Kidney tubule cell (primary cell): ENCODE measurements around the gene ZNF248.

Experiments
- DNase-seq: peaks from one replicate; pipeline ENCODE4 v3.0.0-alpha.2; 2018; ENCODE audit warnings: low spot score

ZNF248 gene

GRCh38 chr10:37821237-37821636, 36.2 kb downstream of the ZNF248 start:
- no peak for DNase-seq

DNA sequence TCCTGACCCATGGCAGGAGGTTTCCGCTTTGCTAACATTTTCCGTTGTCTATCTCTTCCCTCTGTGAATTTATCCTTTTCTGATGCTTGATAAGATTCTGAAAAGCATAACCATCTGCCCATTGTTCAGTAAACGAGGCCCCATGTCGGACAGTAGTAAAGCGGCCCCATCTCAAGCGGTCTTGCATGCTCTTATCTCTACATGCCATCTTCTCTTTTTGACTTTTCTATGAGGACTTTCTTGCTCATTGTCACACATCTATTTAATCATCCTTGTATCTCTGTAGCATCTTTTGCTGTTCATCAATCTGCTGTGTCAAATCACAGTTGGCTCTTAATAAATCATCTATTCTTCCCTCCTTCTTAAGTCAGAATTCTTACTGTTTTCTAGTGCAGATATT, 37.6 kb downstream of the ZNF248 start:
- no peak for DNase-seq

DNA sequence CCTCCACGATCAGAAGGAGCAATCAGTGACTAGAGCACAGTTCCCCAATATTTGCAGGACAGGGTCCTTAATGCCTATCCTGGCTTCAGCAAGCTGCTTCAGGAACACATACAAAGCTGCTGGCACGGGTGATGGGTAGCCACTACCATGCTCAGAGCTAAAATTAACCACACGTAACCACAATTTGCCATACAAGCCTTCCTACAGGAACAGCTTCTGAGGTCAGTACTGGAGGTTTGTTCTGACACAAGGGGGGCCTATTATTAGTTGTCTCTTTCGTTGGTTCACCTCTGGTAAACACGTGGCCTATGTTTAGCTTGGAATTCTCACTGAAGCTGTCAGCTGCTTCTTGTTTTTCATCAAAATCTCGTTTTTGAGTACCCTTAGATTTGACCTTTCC, 41.1 kb downstream of the ZNF248 start:
- DNase-seq = no peak

- no peak for DNase-seq
These were observed 43.6 kb downstream of the ZNF248 start for GRCh38 chr10:37813763-37814162.

GRCh38 chr10:37812290-37812689, 45.1 kb downstream of the ZNF248 start:
- DNase-seq = no peak

DNA sequence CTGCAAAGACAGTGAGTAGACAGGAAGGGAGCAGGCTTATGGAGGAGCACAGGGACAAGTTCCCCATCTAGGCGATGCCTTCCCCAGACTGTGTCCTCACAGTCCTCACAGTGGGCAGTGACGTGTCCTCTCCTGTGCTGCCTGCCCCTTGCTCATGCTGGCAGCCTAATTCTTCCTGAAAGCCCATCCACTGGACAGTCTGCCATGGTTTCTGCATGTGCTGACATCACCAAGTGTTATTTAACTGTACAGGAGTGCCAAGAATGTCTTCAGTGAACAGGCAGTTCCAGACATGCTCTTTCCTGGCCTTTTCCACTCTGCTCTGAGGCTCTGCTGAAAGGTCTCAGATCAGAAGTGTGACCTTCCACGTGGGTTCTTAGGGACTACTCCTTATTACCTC, 54.1 kb downstream of the ZNF248 start:
- DNase-seq = no peak

GRCh38 chr10:37801557-37801956, 55.9 kb downstream of the ZNF248 start:
- DNase-seq = no peak

DNA sequence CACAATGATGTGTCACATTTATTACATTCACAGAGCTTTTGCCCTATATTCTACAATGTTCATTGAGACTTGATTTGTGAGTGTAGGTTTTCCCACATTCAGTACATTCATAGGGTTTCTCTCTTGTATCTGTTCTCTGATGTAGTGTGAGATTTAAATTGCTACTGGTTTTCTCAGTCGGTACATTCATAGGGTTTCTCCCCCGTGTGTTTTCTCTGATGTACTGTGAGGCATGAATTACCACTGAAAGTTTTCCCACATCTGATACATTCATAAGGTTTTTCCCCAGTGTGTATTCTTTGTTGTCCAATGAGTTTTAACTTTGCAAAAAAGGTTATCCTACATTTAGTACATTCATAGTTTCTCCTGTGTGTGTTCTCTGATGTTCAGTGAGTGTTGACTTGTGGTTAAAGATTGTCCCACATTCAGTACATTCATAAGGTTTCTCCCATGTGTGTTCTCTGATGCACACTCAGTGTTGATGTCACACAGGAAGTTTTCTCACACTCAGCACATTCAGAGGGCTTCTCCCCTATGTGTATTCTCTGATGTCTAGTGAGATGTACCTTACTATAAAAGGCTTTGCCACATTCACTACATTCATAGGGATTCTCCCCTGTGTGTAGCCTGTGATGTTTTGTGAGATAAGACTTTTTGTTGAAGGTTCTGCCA, 63.0 kb downstream of the ZNF248 start:
- no peak for DNase-seq

- DNase-seq = no peak
These were observed 67.8 kb downstream of the ZNF248 start for GRCh38 chr10:37789590-37789989.

DNA sequence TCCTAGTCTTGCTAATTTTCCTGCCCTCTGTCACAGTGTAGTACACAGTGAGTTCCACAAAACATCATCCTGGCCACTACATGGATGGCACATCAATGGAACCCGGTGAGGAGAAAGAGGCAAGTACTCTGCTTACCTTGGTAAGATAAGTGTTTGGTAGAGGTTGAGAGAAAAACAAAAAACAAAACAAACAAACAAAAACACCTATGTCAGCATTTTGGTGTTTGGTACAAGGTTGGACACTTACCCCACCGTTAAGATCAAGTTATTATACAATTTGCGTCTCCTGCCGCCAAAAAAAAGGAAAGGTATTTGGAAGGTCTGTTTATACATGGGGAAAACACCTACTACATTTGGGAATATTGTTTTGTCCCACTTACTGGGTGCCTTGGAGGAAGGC, 72.7 kb downstream of the ZNF248 start:
- DNase-seq = no peak

GRCh38 chr10:37780536-37780935, 76.9 kb downstream of the ZNF248 start:
- DNase-seq = no peak

- no peak for DNase-seq
These were observed 80.4 kb downstream of the ZNF248 start for GRCh38 chr10:37777056-37777455.

DNA sequence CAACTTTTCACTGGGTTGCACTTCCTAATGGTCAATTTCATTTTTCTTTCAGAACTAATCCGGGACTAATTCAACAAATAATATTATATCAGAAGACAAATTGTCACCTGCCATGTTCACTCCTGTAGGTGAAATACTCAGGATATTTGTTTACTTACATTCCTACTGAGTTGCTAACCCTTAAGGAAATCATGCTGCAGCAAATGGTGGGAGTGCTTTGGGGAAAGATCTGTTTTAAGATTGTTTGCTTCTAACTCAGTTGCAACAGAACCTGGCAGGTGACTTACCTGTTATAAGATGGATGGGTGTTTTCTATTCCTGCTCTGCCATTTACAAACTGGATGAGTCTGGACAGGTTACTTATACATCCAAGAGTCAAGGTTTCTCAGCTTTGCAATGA, 81.8 kb downstream of the ZNF248 start:
- no peak for DNase-seq

- no peak for DNase-seq
These were observed 83.1 kb downstream of the ZNF248 start for GRCh38 chr10:37774351-37774750.

- DNase-seq = no peak
These were observed 92.2 kb downstream of the ZNF248 start for GRCh38 chr10:37765216-37765615.

- no peak for DNase-seq
These were observed 94.3 kb downstream of the ZNF248 start for GRCh38 chr10:37763132-37763531.

GRCh38 chr10:37762287-37762686, 95.1 kb downstream of the ZNF248 start:
- DNase-seq = no peak

GRCh38 chr10:37760817-37761216, 96.6 kb downstream of the ZNF248 start:
- DNase-seq = no peak

DNA sequence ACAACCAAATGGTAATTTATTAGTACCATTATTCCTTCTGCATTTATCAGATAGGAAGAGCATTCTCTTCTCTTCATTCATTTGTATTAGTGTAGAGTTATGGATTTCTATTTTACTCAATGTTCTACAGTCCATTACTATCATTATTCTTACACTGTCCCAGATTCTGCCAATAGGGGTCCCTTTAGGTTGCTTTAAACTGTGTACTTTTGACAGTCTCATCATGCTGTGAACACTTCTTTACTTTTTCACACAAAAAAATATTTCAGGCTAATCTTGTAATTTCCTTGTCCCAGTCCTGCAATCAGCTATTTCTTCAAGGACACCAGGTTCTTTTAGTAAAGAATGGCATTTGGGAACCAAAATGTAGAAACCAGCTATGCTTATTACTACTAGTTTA, 99.3 kb downstream of the ZNF248 start:
- DNase-seq = no peak

DNA sequence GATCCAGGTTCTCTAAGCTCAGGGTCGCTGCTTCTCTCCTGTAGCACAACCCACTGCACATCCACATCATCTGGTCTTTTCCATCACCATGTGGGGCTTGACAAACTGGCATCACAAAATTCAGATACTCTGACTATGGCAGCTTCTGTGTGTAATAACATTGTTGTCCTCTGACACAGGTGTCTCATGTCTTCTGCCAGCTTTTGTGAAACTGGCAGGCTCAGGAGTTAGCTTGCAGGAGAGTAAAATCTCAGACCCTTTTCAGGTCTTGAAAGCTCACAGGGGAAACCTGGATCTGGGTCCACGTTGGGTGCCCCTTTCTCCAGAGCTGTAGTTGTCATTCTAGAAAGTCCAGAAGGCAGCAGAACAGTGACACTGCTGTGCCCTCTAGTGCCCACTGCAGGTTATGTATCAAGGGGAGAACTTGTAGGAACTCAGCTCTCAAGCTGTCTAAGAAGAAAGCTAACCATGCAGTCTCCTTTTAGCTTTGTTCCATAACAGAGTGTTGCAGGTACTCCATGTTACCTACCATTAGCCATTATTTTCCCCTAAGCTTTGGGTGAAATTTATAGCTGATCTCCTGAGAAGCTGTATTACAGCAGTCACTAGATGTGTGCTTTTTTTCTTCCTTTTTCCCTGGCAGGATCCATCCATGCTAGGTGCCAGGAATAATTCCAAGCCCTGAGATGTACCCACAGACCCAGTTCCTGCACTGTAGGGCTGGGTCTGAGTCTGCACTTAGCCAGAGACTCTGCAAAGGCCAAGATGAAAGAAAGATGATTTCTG, 102.7 kb downstream of the ZNF248 start:
- DNase-seq = peak; percentile 17

DNA sequence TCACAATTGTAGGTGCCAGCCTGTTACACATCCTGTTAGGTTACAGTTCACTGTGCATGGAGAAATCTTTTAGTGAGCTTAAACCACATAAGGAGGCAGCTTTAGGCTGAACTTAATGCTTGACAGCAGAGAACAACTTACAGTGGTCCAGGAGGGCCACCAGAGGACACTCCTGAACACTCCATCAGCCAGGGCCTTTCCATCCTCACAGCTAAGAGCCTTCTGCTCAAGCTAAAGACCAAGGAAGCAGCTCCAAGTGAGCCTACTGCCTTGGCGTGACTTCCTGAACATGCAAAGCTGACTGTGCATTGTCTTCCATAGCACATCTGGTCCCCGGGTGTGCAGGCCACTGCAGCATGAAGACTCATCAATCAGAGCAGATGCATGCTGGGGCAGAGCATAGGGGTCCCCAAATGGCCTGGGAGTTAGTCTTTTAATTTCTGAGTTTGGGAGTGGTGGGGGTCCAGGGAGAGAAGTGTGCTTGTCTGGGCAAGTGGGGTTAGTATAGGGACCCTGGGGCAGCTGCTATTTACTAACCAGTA, 105.0 kb downstream of the ZNF248 start:
- DNase-seq = no peak

DNA sequence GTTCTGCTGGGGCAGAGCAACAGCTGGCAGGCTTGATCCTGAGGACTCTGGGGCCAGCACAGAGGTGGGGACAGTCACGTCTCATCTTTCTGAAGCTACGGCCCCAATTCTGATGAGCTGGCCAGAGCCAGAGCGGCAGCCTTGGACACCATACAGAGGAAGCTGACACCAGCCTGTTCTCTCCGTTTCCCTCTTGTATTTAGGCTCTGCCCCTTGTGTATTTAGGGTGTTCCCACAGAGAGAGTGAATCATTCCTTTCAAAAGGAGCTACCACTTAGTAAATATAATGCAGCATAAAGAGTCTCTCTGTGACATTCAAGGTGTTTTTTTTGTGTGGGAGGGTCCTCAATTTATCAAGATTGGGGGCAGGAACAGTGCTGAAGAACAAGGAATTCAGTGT, 109.2 kb downstream of the ZNF248 start:
- DNase-seq = no peak

DNA sequence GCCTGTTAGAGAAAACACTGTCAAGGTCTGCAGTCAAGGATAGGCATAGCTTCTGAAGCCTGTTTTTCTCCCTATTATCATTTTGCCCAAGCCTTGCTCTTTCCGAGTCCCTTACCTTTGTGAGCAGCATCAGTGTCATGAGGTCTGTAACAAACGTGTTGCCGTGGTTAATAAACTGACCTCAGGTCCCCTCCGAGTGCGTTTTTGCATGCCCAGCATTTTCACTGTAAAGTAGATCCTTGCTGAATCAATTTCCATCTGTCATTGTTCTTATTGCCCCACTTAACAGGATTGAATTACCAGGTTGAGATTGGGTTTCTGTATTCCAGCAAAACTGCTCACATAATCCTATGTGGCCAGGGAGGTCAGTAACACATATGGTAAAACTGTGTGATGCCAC, 110.3 kb downstream of the ZNF248 start:
- no peak for DNase-seq

DNA sequence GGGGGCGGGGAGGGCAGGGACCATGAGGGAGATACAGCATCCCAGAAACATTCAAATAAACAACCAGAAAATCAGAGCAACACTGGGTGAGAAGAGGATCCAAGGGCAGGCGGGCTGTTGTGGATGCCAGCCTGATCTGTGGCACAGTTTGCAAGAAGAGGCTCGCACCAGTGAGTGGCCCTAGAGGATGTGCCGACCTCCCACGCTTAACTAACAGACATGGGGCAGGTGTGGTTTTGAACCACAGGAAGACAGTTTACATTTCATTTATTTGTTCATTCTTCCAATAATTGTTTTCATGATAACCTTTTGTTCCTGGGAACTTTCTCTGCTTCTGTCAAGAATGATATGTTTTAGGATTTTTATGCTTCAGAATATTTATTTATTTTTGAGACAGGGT, 115.6 kb downstream of the ZNF248 start:
- DNase-seq = no peak
